ENCODE measurements around the gene NKX2-3.

The NKX2-3 gene

GRCh38 chr10:99526861-99527504 is 5.8 kb upstream of the NKX2-3 start:
- DNase-seq: no peak

GRCh38 chr10:99527526-99528493 is 4.9 kb upstream of the NKX2-3 start:
- DNase-seq: no peak

DNA sequence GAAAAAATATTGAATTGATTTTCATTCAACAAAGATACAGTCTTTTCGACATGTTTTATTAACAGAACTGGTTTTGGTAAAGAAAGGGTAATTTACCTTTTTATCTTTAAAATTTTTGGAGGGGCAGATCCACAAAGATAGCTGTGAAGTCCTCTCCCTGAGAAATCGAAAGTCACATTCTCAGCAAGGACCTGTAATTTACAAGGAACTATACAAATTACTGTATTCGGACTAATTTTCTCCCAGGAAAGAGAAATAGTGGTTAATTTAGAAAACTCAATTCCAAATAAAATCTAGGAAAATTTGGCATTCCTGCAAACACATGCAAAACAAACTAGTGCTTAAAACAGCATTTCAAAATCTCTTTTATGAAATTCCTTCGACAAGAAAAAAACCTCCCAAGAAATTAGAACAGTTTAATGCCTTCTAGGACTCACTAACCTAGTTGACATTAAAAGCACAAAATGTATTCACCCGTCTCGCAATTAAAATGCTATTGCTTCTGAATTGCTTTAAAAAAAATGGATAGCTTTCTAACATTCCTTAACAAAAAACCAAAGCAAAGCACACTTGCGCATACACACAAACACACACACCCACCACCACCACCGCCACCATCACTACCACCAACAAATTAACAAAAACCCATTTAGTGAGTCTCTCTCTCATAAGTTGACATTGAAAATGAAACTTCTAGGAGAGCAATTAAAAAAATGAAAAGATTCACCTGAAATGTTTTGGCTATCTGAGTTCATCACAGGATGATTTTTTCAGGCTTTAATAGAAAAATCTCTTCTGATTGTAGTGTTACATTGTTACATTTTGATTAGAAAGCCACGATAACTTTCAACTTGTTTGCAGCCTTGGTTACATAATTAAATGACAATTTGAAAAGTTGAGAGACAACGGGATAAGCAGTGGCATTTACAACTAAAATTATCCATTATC is 4.0 kb upstream of the NKX2-3 start:
- DNase-seq: no peak

DNA sequence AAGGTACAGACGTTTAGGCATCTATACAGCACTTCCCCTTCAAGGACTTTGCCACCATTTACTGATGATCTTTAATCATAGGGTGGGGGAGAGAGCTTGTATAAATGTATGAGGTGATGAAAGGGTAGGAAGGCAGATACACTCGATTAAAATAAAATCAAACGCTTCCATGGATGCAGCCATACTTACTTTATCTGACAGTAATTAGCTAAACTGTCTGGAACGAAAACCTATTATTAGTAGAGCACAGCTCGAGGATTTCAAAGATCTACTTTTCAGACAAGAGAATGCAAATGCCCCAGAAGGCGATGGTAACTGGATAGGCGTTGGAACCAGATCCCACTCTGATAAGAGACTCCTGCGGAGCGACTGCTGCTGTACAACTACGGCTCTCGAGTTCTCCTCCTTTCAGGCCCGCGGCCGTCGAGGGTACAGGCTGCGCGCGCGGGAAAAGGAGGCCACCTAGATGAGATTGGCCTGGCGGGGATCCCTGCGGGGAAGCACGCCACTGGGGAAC is 3.1 kb upstream of the NKX2-3 start:
- no peak for DNase-seq

- DNase-seq: no peak
Measured at GRCh38 chr10:99530108-99531025, 2.4 kb upstream of the NKX2-3 start.

DNA sequence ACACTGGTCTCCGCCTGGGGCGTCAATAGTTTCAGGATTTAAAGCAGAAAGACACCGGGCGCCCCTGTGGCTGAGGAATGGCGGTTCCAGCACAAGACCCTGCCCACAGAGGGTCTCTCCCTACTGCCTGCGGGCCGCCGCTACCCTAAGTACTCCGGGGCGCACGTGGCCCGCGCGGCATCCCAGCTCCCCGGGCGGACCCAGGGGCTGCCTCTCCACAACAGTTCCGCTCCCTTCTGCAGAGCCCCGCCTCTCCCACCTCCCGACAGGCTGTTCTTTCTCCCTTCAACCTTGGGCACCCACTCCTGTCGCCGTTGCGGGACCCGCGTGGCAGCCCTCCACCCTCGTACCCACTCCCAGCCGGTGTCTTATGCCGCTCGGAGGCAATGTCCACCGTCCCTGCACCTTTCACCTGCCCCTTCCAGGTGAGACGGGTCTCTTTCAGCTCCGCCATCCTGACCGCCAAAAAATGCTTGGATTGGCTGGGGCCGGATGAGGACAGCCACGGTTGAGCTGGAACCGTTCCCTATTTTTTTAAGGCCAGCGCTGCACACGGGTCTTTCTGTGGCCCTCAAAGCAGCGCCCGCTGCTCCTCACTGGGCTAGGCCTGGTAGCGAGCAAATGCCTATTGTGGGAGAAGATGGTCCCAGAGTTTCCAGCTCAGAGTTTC is 1.6 kb upstream of the NKX2-3 start:
- no peak for DNase-seq

GRCh38 chr10:99531696-99532593 is 797 bp upstream of the NKX2-3 start:
- no peak for DNase-seq

DNA sequence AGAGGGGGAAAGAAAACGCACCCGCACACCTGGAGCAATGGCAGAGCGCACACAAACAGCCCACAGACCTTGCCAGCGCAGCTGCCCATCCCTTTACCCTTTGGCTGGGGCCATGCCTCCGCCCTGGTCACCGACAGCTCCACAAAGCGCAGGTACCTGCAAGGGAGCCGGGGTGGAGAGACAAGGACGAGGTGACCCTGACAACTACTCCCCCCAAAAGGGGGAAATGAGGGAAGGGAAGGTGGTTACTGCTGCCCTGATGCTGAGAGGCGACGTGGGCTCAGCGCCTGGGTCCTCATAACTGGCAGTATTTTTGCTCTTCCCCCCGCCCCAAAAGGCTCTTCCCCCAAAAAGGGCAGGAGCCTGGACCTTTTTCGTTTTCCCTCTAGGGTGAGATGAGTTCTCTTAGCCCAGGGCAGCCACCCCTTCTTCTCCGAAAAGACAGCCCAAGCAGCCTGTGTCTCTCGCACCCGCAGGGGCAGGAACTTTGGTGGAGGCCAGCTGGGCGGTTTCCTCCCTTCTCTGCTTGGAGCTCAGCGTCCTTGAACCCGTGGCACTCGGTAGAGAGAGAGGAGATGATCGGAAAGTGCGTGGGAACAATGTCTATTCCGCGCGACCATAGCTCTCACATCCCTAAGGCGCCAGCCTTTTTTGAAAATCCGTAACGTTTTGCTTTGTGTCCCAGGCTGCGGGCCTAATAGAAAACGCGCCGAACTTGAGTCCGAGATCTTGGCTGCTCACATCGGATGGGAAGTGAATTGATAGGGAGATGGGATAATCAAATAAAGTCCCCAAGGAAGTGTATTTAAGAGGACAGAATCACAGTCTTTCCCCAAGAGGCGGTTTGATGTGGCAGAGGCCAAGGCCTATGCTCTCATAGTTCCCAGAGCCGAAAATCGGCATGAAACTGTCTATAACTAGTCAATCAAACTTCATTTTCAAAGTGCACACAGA is 1.0 kb downstream of the NKX2-3 start:
- DNase-seq: no peak

- DNase-seq: no peak
Measured at GRCh38 chr10:99534450-99534938, 1.8 kb downstream of the NKX2-3 start.

DNA sequence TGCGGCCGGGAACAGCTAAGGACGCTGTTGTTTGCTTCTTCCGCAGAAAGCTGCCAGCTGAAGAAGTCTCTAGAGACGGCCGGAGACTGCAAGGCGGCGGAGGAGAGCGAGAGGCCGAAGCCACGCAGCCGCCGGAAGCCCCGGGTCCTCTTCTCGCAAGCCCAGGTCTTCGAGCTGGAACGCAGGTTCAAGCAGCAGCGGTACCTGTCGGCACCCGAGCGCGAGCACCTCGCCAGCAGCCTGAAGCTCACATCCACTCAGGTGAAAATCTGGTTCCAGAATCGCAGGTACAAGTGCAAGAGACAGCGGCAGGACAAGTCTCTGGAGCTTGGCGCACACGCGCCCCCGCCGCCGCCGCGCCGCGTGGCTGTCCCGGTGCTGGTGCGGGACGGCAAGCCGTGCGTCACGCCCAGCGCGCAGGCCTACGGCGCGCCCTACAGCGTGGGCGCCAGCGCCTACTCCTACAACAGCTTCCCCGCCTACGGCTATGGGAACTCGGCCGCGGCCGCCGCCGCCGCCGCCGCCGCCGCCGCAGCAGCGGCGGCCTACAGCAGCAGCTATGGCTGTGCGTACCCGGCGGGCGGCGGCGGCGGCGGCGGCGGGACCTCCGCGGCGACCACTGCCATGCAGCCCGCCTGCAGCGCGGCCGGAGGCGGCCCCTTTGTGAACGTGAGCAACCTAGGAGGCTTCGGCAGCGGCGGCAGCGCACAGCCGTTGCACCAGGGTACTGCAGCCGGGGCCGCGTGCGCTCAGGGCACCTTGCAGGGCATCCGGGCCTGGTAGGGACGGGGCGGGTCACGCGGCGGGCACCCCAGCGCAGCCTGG is 2.4 kb downstream of the NKX2-3 start:
- DNase-seq: no peak

GRCh38 chr10:99535764-99536337 is 3.1 kb downstream of the NKX2-3 start:
- DNase-seq: no peak

DNA sequence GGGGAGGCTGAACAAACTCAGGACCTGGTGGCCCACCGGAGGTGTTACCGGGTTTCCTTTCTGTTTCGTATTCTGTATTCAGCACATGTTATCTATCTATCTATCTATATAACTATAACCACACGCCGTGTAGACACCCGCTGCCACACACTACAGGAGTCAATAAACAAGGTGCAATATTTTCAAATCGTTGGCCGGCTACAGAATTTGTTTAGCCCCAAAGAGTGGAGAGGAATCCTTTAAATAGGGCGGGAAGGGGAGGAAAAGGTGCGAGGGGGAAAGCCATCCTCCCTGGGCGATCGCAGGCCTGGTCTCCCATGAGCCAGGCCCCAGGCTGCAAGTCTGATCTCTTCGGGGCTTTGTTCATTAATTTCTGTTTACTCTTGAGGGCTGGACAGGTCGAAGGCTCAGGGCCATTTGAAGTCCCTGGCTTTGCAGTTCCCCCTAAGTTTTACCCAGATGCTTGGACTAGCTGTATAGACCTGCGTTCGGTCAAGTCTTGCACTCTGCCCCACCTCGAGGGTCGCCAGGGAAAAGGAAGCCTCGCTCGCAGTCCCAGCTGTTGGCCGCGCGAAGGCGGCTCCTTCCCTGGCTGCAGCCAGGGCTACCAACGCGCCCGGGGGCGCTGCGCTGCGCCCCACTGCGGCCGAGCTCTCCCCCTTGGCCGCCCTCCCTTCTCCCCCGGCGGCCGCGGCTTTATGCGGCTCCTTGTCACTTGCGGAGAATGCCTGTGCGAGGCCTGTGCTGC is 3.8 kb downstream of the NKX2-3 start:
- no peak for DNase-seq

DNA sequence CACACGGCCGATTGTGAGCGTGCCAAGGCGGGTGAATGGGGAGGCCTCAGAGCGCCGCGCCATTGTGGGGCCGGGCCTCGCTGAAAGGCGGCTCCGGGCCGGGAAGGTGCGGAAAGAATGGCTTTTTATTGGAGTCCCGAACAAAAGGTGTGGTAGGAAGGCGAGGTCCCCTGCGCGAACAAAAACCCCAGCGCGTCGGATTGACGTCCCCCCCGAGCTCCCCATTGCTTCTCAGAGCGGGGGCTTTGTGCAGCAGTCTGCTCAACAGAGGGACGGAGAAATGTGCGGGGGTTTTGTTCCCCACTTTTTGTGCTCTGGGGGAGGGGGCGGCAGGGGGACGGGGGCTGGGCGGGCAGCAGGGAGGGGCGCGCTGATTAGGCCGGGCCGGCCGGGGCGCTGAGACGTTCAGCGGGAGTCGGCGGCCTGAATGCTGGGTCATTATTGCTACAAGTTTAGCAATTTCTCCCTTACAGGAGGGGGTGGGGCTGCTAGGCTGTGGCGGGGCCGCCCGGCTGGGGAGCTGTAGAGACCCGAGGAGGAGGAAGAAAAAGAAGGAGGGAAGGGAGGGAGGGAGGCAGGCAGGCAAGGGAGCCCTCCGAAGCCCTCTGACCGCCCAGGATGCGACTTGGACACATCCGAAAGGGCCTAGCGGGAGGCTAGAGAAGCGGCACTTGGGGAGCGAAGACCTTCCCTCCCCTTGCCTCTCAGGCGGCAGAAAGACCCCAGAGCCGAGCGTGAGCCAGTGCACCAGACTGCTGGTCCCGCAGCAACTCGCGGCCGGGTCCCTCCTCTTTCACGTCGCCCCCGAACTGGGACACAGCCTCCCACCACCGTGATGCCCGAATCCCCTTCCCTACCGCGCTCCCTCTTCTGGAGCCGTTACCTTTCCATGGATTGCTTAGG is 4.6 kb downstream of the NKX2-3 start:
- DNase-seq: no peak

- no peak for DNase-seq
Measured at GRCh38 chr10:99537989-99538917, 5.5 kb downstream of the NKX2-3 start.
